GM12801 (cell line): Measurements from ENCODE around the gene LSM12.

Experiments used
- CTCF ChIP-seq: IDR thresholded peaks from one replicate; pipeline ENCODE4 v1.5.1; 2011; ENCODE audit warnings: control low read depth; ENCODE audit not compliant: insufficient read length; ENCODE audit errors: extremely low read depth

The LSM12 gene

DNA sequence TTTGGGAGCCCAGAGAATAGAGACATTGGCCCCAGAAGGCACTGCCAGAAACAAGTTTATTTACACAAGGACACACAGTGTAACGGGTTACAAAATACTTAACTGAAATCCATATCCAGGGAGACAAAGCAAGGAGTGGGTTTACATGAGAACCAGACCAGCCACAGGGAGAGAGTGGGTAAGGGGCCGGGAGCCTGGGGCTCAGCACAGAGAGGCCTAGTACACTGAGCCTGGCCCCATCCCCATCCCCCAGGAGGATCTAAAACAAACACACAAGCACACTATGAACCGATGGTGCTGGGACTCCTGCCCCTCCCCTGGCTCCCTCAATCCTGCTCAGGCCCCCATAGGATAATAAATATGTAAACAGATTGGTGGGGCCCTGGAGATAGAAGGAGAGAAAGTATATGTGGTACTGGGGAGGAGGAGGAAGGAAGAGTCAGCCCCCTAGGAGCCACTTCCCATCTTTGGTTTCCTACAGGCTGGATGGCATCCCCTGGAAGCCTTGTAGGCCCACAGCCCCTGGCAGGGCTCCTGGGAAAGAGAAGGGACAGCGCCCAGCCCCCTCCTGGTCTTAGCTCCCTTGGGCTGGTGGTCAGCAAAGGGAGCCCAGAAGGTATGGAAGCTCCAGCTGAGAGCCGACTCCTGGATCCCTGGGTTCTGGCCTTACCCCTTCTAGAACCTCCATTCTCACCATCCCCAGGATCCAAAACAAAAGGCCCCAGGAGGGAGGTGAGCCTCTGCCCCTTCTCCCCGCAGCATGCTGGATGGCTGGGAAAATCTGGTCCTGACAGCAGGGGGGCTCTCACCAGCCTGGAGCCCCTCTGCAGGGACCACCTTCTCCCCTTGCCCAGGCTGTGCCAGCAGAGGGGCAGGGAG is 10.5 kb upstream of the LSM12 start:
- no peak for TF ChIP-seq CTCF

DNA sequence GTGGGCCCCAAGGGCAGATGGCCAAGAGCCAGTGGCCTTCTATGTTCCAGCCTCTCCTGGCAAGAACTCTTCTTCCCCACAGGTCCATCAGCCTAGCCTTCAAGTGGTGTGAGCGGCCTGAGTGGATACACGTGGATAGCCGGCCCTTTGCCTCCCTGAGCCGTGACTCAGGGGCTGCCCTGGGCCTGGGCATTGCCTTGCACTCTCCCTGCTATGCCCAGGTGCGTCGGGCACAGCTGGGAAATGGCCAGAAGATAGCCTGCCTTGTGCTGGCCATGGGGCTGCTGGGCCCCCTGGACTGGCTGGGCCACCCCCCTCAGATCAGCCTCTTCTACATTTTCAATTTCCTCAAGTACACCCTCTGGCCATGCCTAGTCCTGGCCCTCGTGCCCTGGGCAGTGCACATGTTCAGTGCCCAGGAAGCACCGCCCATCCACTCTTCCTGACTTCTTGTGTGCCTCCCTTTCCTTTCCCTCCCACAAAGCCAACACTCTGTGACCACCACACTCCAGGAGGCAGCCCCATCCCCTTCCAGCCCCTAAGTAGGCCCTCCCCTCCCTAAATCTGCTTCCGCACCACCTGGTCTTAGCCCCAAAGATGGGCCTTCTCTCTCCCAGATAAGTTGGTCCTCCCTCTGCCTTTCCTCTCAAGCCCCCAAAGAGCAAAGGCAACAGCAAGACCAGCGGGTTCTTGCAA is 9.3 kb upstream of the LSM12 start:
- no peak for TF ChIP-seq CTCF

- no peak for TF ChIP-seq CTCF
Observed at GRCh38 chr17:44074911-44075285, 8.4 kb upstream of the LSM12 start.

GRCh38 chr17:44074231-44074910 is 7.9 kb upstream of the LSM12 start:
- TF ChIP-seq CTCF, result no peak

DNA sequence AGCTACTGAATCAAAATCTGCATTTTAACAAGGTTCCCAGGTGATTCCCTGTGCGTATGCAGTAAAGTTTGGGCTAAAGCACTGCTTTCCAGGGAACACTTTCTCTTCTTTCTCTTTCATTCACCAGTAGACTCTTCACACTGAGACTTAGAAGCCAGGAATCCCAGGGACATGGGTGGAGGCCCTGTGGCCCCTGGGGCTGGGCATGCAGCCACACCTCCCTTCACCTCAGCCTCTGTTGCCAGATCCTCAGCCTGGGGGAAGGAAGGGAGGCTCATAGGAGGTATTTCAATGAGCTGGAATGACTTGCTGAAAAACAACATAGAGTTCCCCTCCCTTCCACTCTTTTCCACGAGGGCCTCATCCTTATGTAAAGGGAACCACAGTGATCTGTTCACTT is 5.3 kb upstream of the LSM12 start:
- TF ChIP-seq CTCF, result no peak

GRCh38 chr17:44071198-44071520 is 4.7 kb upstream of the LSM12 start:
- no peak for TF ChIP-seq CTCF

- no peak for TF ChIP-seq CTCF
Observed at GRCh38 chr17:44070455-44071197, 4.2 kb upstream of the LSM12 start, which contains the start of gene G6PC3. Gene G6PC3, plus strand, starts transcription at chr17:44070735. Its CDS starts 231 bp downstream, at chr17:44070966.
